OCI-LY3 (cell line): ENCODE data around the gene NSUN6.

ENCODE experiments used
- H2AFZ ChIP-seq: fragments of 200-600, 300-600 bp; shearing (Covaris generic); 2 replicates; pipeline ENCODE4 v1.6.0; 2014; ENCODE audit warnings: antibody characterized with exemption, low read depth, low read length
- H3K27ac ChIP-seq: fragments of 200-600, 300-600 bp; sonication (generic); 2 replicates; pipeline ENCODE4 v1.5.1; 2014; ENCODE audit warnings: mild to moderate bottlenecking, low read length, moderate library complexity, mixed read lengths
- H3K27me3 ChIP-seq: fragments of 200-600, 300-600 bp; sonication (generic); 2 replicates; pipeline ENCODE4 v1.6.1; 2014; ENCODE audit warnings: low read depth, low read length, mixed read lengths
- H3K36me3 ChIP-seq: fragments of 200-600, 300-600 bp; sonication (generic); replicated peaks from 2 replicates; pipeline ENCODE3; 2014; ENCODE audit warnings: low read depth, low read length, mixed read lengths
- H3K4me1 ChIP-seq: fragments of 300-600, 200-600 bp; sonication (generic); 2 replicates; pipeline ENCODE4 v1.6.1; 2014; ENCODE audit warnings: low read length, mixed read lengths
- H3K4me2 ChIP-seq: fragments of 200-600, 300-600 bp; sonication (generic); 2 replicates; pipeline ENCODE4 v1.6.1; 2014; ENCODE audit warnings: low read length, mixed read lengths
- H3K4me3 ChIP-seq: fragments of 300-600, 200-600 bp; sonication (generic); 2 replicates; pipeline ENCODE4 v1.5.1; 2014; ENCODE audit warnings: antibody characterized with exemption, mild to moderate bottlenecking, low read length, moderate library complexity
- H3K79me2 ChIP-seq: fragments of 300-600, 200-600 bp; shearing (Covaris generic); 2 replicates; pipeline ENCODE4 v1.6.1; 2014; ENCODE audit warnings: mild to moderate bottlenecking, low read length, mixed read lengths
- H3K9ac ChIP-seq: fragments of 300-600, 200-600 bp; shearing (Covaris generic); 2 replicates; pipeline ENCODE4 v1.6.0; 2014; ENCODE audit warnings: mild to moderate bottlenecking, low read length, moderate library complexity
- H3K9me3 ChIP-seq: fragments of 200-600, 300-600 bp; shearing (Covaris generic); 2 replicates; pipeline ENCODE4 v1.6.1; 2014; ENCODE audit warnings: low read length, mixed read lengths; ENCODE audit not compliant: insufficient read depth
- H4K20me1 ChIP-seq: fragments of 200-600, 300-600 bp; sonication (generic); 2 replicates; pipeline ENCODE4 v1.6.1; 2016; ENCODE audit warnings: low read length, mixed read lengths; ENCODE audit not compliant: insufficient read depth
- EZH2phosphoT487 ChIP-seq: fragments of 200-600 bp; shearing (Covaris generic); IDR thresholded peaks from 2 replicates; pipeline ENCODE4 v1.6.1; 2018; ENCODE audit warnings: antibody characterized with exemption, mixed run types, low read depth
- TF ChIP-seq, protein P1 (sequence below): fragments of 200-600, 300-600 bp; sonication (generic); IDR thresholded peaks from 2 replicates; pipeline ENCODE4 v1.5.1; 2014; ENCODE audit warnings: antibody characterized with exemption, low read length, low read depth

NSUN6 gene

DNA sequence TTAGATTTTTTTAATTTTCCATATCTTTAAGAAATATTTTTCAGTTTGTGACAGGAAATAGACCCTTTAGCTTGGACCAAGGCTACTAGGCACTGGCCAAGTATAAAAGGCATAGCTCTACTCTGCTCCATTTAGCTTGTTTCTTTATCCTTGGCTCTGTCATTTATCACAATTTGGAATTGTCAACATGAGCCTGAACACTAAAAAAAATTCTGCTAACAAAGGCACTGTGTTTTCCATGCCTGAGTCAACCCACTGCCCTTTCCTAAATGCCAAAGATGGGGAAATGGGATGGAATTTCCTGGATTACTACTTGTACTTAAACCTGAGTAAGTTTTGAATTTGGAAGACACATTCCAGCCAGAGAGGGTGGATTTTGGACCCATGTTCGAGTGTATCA is 128.4 kb downstream of the NSUN6 start:
- no peaks in the 10 kb centered on the region for H3K27me3 ChIP-seq
- H3K36me3 ChIP-seq = no peaks in the 10 kb centered on the region
- no peaks in the 10 kb centered on the region for H4K20me1 ChIP-seq
- H3K9ac ChIP-seq = no peak overlapping the region
- H3K4me1 ChIP-seq = no peaks in the 10 kb centered on the region
- H3K9me3 ChIP-seq = no peaks in the 10 kb centered on the region
- H2AFZ ChIP-seq = no peak overlapping the region
- TF ChIP-seq EZH2phosphoT487 = no peak
- TF ChIP-seq, protein P1, sequence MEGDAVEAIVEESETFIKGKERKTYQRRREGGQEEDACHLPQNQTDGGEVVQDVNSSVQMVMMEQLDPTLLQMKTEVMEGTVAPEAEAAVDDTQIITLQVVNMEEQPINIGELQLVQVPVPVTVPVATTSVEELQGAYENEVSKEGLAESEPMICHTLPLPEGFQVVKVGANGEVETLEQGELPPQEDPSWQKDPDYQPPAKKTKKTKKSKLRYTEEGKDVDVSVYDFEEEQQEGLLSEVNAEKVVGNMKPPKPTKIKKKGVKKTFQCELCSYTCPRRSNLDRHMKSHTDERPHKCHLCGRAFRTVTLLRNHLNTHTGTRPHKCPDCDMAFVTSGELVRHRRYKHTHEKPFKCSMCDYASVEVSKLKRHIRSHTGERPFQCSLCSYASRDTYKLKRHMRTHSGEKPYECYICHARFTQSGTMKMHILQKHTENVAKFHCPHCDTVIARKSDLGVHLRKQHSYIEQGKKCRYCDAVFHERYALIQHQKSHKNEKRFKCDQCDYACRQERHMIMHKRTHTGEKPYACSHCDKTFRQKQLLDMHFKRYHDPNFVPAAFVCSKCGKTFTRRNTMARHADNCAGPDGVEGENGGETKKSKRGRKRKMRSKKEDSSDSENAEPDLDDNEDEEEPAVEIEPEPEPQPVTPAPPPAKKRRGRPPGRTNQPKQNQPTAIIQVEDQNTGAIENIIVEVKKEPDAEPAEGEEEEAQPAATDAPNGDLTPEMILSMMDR = no peak
- H3K27ac ChIP-seq = no peak overlapping the region
- no peak overlapping the region for H3K4me2 ChIP-seq
- H3K79me2 ChIP-seq = no peaks in the 10 kb centered on the region
- no peak overlapping the region for H3K4me3 ChIP-seq

DNA sequence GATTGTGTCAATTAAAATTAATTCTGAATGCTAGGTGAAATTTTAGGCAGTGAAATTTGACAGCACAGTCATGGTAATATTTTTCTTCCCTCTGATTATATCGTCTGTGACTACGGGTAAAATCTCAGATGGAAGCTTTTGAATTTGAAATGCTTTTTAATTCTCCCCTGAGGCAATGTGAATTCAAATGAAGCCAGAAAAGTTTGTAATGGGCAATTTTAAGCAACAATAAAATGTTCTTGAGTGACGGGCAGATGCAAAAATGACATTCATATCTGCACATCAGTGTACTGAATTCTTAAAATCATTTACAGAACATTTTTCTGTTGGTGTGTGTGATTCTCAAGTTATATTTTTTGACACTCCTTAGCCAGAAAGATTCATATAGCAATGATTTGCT is 134.5 kb downstream of the NSUN6 start:
- no peak overlapping the region for H3K27ac ChIP-seq
- H3K9ac ChIP-seq = no peak overlapping the region
- H3K9me3 ChIP-seq = no peaks in the 10 kb centered on the region
- no peaks in the 10 kb centered on the region for H3K27me3 ChIP-seq
- H4K20me1 ChIP-seq = no peaks in the 10 kb centered on the region
- H3K79me2 ChIP-seq = no peaks in the 10 kb centered on the region
- H2AFZ ChIP-seq = no peak overlapping the region
- H3K4me3 ChIP-seq = no peak overlapping the region
- no peak overlapping the region for H3K4me2 ChIP-seq
- H3K36me3 ChIP-seq = no peaks in the 10 kb centered on the region
- no peaks in the 10 kb centered on the region for H3K4me1 ChIP-seq
- TF ChIP-seq, protein P1 = no peak

DNA sequence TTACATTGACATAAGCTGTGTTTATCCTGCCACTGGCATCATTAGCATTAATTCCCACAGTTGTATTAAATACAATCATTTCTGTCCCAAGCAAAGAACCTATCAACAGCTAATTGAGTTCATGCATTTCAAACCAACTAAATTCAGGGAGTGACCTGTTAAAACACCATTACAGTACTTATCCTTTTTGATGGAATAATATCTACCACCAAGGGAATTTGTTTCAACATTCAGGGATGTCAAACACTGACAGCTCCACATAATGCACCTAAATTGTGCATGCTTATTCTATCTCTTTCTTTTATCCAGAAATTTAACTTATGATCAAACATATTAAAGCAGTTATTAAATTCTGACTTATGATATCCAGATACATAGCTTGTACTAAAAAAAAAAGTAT is 136.8 kb downstream of the NSUN6 start:
- no peak overlapping the region for H3K9ac ChIP-seq
- no peaks in the 10 kb centered on the region for H4K20me1 ChIP-seq
- no peaks in the 10 kb centered on the region for H3K36me3 ChIP-seq
- H3K27me3 ChIP-seq = no peaks in the 10 kb centered on the region
- H3K9me3 ChIP-seq = no peaks in the 10 kb centered on the region
- H3K79me2 ChIP-seq = no peaks in the 10 kb centered on the region
- no peak overlapping the region for H3K4me3 ChIP-seq
- no peak overlapping the region for H3K4me2 ChIP-seq
- H3K27ac ChIP-seq = no peak overlapping the region
- TF ChIP-seq EZH2phosphoT487 = no peak
- TF ChIP-seq, protein P1 = no peak
- H2AFZ ChIP-seq = no peak overlapping the region
- no peaks in the 10 kb centered on the region for H3K4me1 ChIP-seq

DNA sequence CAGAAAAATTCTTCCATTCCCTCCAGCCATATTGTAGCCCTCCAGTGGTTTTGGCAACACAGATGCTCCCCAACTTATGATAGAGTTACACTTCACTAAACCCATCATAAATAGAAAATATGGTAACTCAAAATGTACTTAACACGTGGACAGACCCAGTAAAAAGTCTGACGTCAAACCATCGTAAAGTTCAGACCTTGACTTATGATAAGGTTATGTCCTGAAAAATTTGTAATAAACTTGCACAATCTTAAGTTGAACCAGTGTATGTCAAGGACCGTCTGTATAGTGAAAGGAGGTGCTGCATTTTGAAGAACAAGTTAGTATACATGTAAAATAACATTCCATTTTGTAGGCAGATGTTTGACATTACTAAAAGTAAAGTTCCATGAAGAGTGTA is 142.8 kb downstream of the NSUN6 start:
- H3K79me2 ChIP-seq = no peaks in the 10 kb centered on the region
- H2AFZ ChIP-seq = no peak overlapping the region
- no peaks in the 10 kb centered on the region for H3K4me1 ChIP-seq
- no peak for TF ChIP-seq EZH2phosphoT487
- TF ChIP-seq, protein P1 = no peak
- no peaks in the 10 kb centered on the region for H4K20me1 ChIP-seq
- no peak overlapping the region for H3K4me2 ChIP-seq
- no peaks in the 10 kb centered on the region for H3K27me3 ChIP-seq
- no peak overlapping the region for H3K4me3 ChIP-seq
- no peak overlapping the region for H3K27ac ChIP-seq
- no peaks in the 10 kb centered on the region for H3K36me3 ChIP-seq
- no peaks in the 10 kb centered on the region for H3K9me3 ChIP-seq
- H3K9ac ChIP-seq = no peak overlapping the region
